Colonic mucosa (tissue), 4 donors: Measurements from ENCODE around the gene HRG. TPM values are rescaled to one million over a fixed set of nuclear protein-coding genes. Genes with fewer than 3 reads are reported as not detected.
"Not testable (repeated sequence)": the region's sequence is repeated elsewhere in the genome, so short reads cannot be mapped to it uniquely, and the experiment has no call there.

Experiments used
- DNase-seq: peaks from one replicate; pipeline ENCODE4 v3.0.0-alpha.2; 2020
- H3K27ac ChIP-seq: fragments of 200-600 bp; one replicate; pipeline ENCODE4 v1.8.0; 2021
- H3K27me3 ChIP-seq: fragments of 200-600 bp; one replicate; pipeline ENCODE4 v1.8.0; 2021
- H3K36me3 ChIP-seq: fragments of 200-600 bp; one replicate; pipeline ENCODE4 v1.8.0; 2021
- H3K4me1 ChIP-seq: fragments of 200-600 bp; one replicate; pipeline ENCODE4 v1.8.0; 2021; ENCODE audit warnings: mild to moderate bottlenecking
- H3K4me3 ChIP-seq: fragments of 200-600 bp; one replicate; pipeline ENCODE4 v1.8.0; 2021
- H3K9ac ChIP-seq, 2 donors: one replicate each; pipeline ENCODE4 v1.7.0; 2013; ENCODE audit warnings: control low read depth in 2 of 2, low read depth in 2 of 2, low read length in 2 of 2
- H3K9me3 ChIP-seq: fragments of 200-600 bp; one replicate; pipeline ENCODE4 v1.8.0; 2021
- intact Hi-C: fragments of 100-400 bp; cut with DNase I; formaldehyde crosslinking; loops from one replicate; pipeline ENCODE4 v1.14.1; 2022
- total RNA-seq, 2 donors: library from RNA; stranded (reverse); fragmentation: NEBNext Ultra II Directional in 1 of 2; extraction: Animal tissue kit (Norgen Biotek cat#: 25700) in 1 of 2; gene quantifications; one replicate each; pipeline ENCODE4 v1.2.1, GENCODE V29; 2021
- TF ChIP-seq, protein P1 (sequence below): fragments of 200-600 bp; IDR thresholded peaks from one replicate; pipeline ENCODE4 v1.8.0; 2022; ENCODE audit warnings: antibody characterized with exemption, mild to moderate bottlenecking
- donor health status: healthy.
- donor health status: DM: no; HTN: no; CAD: no.
- donor health status: DM: no; HTN: no; CAD: no.

The HRG gene
- total RNA-seq, 2 donors from 2014 or later, result 0.25 TPM; not detected in 1

DNA sequence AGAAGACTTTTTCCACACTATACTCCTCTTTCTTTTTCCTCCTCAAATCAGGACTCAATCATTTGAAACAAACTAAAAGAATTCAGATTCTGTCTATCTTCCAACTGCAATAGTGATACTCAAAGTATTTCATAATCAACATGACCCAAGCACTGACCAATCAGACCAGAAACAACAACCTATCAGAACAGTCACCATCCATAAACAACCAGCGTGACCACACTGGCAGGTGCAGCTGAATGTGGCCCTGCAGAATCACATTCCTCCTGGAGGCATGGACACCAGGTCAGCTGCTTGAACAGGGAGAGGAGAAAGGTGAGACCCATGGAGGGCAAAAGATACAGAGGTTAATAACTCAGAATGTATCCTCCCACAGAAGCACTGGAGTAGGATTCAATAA, 13.3 kb downstream of the HRG start:
- TF ChIP-seq, protein P1, sequence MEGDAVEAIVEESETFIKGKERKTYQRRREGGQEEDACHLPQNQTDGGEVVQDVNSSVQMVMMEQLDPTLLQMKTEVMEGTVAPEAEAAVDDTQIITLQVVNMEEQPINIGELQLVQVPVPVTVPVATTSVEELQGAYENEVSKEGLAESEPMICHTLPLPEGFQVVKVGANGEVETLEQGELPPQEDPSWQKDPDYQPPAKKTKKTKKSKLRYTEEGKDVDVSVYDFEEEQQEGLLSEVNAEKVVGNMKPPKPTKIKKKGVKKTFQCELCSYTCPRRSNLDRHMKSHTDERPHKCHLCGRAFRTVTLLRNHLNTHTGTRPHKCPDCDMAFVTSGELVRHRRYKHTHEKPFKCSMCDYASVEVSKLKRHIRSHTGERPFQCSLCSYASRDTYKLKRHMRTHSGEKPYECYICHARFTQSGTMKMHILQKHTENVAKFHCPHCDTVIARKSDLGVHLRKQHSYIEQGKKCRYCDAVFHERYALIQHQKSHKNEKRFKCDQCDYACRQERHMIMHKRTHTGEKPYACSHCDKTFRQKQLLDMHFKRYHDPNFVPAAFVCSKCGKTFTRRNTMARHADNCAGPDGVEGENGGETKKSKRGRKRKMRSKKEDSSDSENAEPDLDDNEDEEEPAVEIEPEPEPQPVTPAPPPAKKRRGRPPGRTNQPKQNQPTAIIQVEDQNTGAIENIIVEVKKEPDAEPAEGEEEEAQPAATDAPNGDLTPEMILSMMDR, result no peak
- no peaks in the 10 kb centered on the region for H3K4me1 ChIP-seq
- intact Hi-C loops, result no loop called here
- no peaks in the 10 kb centered on the region for H3K36me3 ChIP-seq
- no peak for DNase-seq
- no peak overlapping the region for H3K9ac ChIP-seq
- no peaks in the 10 kb centered on the region for H3K27me3 ChIP-seq
- no peak overlapping the region for H3K4me3 ChIP-seq
- H3K27ac ChIP-seq, result no peak overlapping the region
- no peaks in the 10 kb centered on the region for H3K9me3 ChIP-seq

DNA sequence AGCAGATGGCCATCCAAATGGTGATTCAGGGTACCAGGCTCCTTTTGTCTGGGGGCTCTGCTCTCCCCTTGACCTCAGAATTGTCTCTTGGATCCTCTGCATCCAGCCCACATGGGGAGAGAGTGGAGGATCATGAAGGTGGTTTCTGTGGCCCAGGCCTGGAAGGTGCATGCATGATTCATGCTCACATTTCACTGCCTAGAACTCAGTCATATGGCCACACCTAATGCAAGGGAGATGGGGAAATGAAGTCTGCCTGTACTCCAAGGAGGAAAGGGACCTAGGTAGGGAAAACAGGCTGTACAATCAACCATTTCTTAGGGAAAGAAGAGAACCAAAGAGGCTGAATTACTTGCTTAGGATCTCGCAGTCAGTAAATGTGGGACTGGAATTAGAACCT, 15.1 kb downstream of the HRG start:
- Histone ChIP-seq H3K9me3 (no peaks in the 10 kb centered on the region), H3K9ac (no peak overlapping the region), H3K27me3 (no peaks in the 10 kb centered on the region), H3K4me1 (no peaks in the 10 kb centered on the region), H3K36me3 (no peaks in the 10 kb centered on the region), H3K27ac (no peak overlapping the region), H3K4me3 (no peak overlapping the region)
- DNase-seq, result no peak
- TF ChIP-seq, protein P1, result no peak
- intact Hi-C loops, result no loop called here

DNA sequence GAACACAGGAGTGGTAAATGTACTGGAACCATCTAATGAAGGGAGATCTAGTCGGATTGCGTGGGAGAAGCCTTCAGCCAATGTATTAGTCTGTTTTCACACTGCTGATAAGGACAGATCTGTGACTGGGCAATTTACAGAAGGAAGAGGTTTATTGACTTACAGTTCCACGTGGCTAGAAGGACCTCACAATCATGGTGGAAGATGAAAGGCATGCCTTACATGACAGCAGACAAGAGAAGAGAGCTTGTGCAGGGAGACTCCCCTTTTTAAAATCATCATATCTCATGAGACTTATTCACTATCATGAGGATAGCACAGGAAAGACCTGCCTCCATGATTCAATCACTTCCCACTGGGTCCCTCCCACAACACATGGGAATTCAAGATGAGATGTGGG, 17.0 kb downstream of the HRG start:
- Histone ChIP-seq H3K36me3 (no peaks in the 10 kb centered on the region), H3K9ac (no peak overlapping the region), H3K27ac (no peak overlapping the region), H3K4me3 (no peak overlapping the region), H3K27me3 (no peaks in the 10 kb centered on the region), H3K4me1 (no peaks in the 10 kb centered on the region), H3K9me3 (no peaks in the 10 kb centered on the region)
- TF ChIP-seq, protein P1, result no peak
- DNase-seq, result no peak
- intact Hi-C loops, result no loop called here

DNA sequence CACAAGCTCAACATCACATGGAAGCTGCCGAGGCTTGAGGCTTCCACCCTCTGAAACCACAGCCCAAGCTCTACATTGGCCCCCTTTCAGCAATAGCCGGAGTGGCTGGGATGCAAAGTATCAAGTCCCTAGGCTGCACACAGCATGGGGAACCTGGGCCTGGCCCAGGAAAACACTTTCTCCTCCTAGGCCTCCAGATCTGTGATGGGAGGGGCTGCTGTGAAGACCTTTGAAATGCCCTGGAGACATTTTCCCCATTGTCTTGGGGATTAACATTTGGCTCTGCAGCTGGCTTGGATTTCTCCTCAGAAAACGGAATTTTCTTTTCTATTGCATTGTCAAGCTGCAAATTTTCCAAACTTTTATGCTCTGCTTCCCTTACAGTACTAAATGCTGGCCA, 18.2 kb downstream of the HRG start:
- TF ChIP-seq, protein P1, result no peak
- no peaks in the 10 kb centered on the region for H3K9me3 ChIP-seq
- H3K27me3 ChIP-seq, result no peaks in the 10 kb centered on the region
- no peak for DNase-seq
- H3K27ac ChIP-seq, result no peak overlapping the region
- H3K36me3 ChIP-seq, result no peaks in the 10 kb centered on the region
- intact Hi-C loops, result no loop called here
- no peak overlapping the region for H3K4me3 ChIP-seq
- no peaks in the 10 kb centered on the region for H3K4me1 ChIP-seq
- no peak overlapping the region for H3K9ac ChIP-seq

DNA sequence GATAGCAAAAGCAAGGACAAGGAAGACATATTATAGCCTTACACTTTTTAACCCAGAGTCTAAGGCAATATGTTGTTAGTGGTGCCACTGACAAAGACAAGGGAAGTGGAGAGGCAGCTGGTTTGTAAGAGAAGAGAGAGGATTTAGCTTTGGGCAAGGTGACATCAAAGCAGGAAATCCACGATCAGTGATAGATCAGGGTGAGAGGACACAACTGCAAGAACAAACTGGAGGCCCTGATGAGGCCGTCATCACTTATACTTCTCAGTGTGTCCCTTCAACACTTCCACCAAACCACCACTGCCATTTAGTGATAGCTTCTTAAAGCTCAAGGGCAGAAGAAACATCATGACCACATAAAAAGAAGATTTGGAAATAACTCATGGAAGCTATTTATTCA, 20.7 kb downstream of the HRG start:
- H3K9ac ChIP-seq, H3K9me3 ChIP-seq, H3K27ac ChIP-seq, H3K4me3 ChIP-seq, H3K4me1 ChIP-seq, DNase-seq, H3K36me3 ChIP-seq, intact Hi-C loops, H3K27me3 ChIP-seq: not testable (repeated sequence)

DNA sequence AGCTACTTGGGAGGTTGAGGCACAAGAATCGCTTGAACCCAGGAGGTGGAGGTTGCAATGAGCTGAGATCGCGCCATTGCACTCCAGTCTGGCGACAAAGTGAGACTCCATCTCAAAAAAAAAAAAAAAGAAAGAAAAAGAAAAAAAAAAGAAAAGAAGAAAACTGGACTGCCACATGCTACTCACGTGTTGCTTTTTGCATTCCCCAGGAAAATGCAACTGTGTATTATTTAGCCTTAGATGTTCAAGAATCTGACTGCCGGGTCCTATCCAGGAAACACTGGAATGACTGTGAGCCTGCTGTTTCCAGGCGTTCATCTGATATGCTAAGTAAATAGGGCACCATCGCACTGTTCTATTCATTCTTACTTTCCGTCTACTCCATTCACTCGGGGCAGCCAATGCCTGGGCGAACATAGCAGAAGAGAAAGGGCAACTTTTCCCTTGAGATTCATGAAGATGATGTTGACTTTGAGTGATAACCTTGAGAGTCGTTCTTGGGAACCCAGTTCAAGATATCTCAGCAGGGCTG, 21.4 kb downstream of the HRG start:
- Histone ChIP-seq H3K4me3 (no peak overlapping the region), H3K36me3 (no peaks in the 10 kb centered on the region), H3K9me3 (no peaks in the 10 kb centered on the region), H3K9ac (no peak overlapping the region), H3K27ac (no peak overlapping the region), H3K4me1 (no peaks in the 10 kb centered on the region), H3K27me3 (no peaks in the 10 kb centered on the region)
- TF ChIP-seq, protein P1, result no peak
- intact Hi-C loops, result no loop called here
- no peak for DNase-seq

DNA sequence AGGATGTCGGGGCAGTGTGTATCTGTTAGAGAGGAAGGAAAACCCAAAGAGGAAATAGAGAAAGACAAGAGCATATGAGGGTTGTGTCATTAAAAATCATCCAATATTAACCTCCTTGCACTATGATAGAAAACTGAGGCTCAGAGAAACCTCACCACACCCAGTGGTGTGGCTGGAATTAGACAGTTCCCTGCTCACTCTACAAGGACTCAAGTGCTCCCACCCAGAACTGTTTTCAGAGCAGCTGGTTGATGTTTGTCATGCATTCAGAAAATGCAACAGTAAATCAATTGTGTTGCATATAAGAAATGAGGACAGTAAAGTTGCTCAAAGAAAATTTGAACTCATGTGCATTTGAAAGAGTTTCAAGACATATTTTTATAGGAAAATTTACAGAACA, 24.5 kb downstream of the HRG start:
- H3K36me3 ChIP-seq, H3K4me3 ChIP-seq, DNase-seq, H3K9ac ChIP-seq, H3K4me1 ChIP-seq, H3K27ac ChIP-seq, H3K9me3 ChIP-seq, H3K27me3 ChIP-seq, intact Hi-C loops: not testable (repeated sequence)
